ENCODE results near the gene SLC1A1.

GRCh38 chr9:4590430-4591122 lies 100.3 kb downstream of the SLC1A1 start:
- no peak for TF ChIP-seq POLR2A (IDR thresholded peaks at IDR 0.05)
- no peak for TF ChIP-seq CTCF (IDR thresholded peaks at IDR 0.05)
